Omental fat pad (tissue), 4 donors: ENCODE measurements around the gene MLPH. TPM values are rescaled to one million over a fixed set of nuclear protein-coding genes. Genes with fewer than 3 reads are reported as not detected.

ENCODE experiments used
- ATAC-seq: fragments of 150-250 bp; one replicate; pipeline ENCODE4 v1.9.1; 2016; ENCODE audit warnings: mild to moderate bottlenecking, moderate library complexity; ENCODE audit not compliant: low FRiP score
- DNase-seq: peaks from one replicate; pipeline ENCODE4 v3.0.0-alpha.2; 2019; ENCODE audit warnings: low spot score
- total RNA-seq, 4 donors: library from RNA; depleted of rRNA; stranded (reverse); fragments of >200 nt; gene quantifications; one replicate each; pipeline ENCODE4 v1.1.0, GENCODE V29; 2016
- TF ChIP-seq, protein P1 (sequence below), 3 donors: fragments of 450-650 bp; IDR thresholded peaks; one replicate each; pipeline ENCODE4 v1.5.1; 2016 to 2017; ENCODE audit warnings: antibody characterized with exemption in 3 of 3, mild to moderate bottlenecking in 3 of 3, moderate library complexity in 2 of 3

Gene MLPH
- total RNA-seq, 4 donors from 2014 or later: 3.8 to 23.6 (median 6.4) TPM

GRCh38 chr2:237497838-237498186, 10.8 kb downstream of the MLPH start:
- DNase-seq: no peak
- no peak for ATAC-seq
- TF ChIP-seq, protein P1, sequence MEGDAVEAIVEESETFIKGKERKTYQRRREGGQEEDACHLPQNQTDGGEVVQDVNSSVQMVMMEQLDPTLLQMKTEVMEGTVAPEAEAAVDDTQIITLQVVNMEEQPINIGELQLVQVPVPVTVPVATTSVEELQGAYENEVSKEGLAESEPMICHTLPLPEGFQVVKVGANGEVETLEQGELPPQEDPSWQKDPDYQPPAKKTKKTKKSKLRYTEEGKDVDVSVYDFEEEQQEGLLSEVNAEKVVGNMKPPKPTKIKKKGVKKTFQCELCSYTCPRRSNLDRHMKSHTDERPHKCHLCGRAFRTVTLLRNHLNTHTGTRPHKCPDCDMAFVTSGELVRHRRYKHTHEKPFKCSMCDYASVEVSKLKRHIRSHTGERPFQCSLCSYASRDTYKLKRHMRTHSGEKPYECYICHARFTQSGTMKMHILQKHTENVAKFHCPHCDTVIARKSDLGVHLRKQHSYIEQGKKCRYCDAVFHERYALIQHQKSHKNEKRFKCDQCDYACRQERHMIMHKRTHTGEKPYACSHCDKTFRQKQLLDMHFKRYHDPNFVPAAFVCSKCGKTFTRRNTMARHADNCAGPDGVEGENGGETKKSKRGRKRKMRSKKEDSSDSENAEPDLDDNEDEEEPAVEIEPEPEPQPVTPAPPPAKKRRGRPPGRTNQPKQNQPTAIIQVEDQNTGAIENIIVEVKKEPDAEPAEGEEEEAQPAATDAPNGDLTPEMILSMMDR (IDR thresholded peaks at IDR 0.05): no peak

GRCh38 chr2:237498341-237498740, 11.3 kb downstream of the MLPH start:
- TF ChIP-seq, protein P1 (IDR thresholded peaks at IDR 0.05): no peak
- DNase-seq: no peak
- no peak for ATAC-seq

DNA sequence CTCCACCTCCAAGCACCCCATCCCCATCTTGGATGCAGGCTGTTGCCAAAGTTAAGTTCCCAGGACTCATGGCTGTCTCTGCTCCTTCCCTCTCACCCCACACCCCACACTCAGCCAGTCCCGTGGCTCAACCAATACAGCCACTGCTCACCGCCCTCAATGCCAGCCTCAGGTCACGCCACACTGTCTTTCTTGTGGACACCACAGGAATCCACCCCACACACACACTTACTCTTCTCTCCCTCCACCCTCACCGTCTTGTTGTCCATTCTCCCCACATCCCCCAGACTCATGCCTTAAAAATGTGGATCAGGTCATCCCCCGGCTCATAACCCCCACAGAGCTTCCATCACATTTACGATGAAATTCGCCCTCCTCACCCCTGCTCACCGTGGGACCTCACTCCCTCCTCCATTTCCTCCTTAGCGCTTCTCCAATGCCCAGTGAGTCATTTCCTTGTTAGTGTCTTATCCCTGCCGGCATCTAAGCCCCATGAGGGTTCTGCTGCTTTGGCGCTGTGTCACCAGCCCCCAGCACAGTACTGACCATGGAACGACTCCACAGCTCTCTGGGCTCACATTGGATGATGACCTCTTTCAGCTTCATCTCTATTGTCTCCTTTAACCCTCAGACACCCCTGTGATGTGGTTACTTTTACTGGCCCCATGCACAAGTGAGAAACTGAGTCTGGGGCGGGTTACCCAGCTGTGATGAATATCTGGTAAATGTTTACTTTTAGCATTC, 13.8 kb downstream of the MLPH start:
- DNase-seq (no peak), ATAC-seq (no peak)
- TF ChIP-seq, protein P1 (IDR thresholded peaks at IDR 0.05): no peak

GRCh38 chr2:237501892-237502513, 15.0 kb downstream of the MLPH start:
- ATAC-seq (no peak), DNase-seq (no peak)

GRCh38 chr2:237503201-237503600, 16.1 kb downstream of the MLPH start:
- TF ChIP-seq, protein P1 (IDR thresholded peaks at IDR 0.05): no peak
- ATAC-seq (no peak), DNase-seq (no peak)

More at GRCh38 chr2:237501892-237502513, 15.0 kb downstream of the MLPH start:
- TF ChIP-seq, protein P1 (IDR thresholded peaks at IDR 0.05): no peak

- TF ChIP-seq, protein P1 (IDR thresholded peaks at IDR 0.05): no peak
- peak; percentile 34 for ATAC-seq
These were observed 18.3 kb downstream of the MLPH start for GRCh38 chr2:237505188-237505939.

More at GRCh38 chr2:237505188-237505939, 18.3 kb downstream of the MLPH start:
- no peak for DNase-seq
